A673 (cell line): ENCODE measurements around the gene JAML.

Experiments used
- EZH2 ChIP-seq: fragments of 200-600 bp; sonication (generic); IDR thresholded peaks from 2 replicates; pipeline ENCODE4 v1.6.1; 2017; ENCODE audit warnings: borderline replicate concordance, low read depth, mild to moderate bottlenecking, mixed read lengths, antibody characterized with exemption, low read length; ENCODE audit not compliant: poor library complexity, severe bottlenecking
- TF ChIP-seq, protein P1 (sequence below): fragments of 300-800, 200-600 bp; sonication (generic); conservative IDR thresholded peaks from 2 replicates; pipeline ENCODE4 v1.5.1; 2017; ENCODE audit warnings: low read depth, mild to moderate bottlenecking, antibody characterized with exemption, low read length, moderate library complexity, mixed read lengths

DNA sequence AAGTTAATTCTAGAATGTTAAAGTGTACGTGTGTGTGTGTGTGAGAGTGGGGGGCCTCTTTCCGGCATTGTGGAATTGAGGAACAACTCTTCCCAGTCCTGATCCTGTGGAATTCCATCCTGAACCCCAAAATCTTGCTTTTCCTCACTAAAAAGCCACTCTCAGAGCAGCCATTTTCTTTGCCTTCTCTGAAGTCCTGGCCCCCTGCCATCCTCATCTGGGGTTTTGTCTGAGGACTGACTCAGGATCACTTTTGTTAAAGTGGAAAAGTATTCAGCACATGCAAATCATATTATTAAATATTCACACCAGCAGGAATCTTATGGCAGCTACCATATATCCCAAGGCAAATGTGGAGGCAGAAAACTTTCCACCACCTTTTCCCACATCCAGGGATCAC, 76.0 kb downstream of the JAML start:
- TF ChIP-seq, protein P1, sequence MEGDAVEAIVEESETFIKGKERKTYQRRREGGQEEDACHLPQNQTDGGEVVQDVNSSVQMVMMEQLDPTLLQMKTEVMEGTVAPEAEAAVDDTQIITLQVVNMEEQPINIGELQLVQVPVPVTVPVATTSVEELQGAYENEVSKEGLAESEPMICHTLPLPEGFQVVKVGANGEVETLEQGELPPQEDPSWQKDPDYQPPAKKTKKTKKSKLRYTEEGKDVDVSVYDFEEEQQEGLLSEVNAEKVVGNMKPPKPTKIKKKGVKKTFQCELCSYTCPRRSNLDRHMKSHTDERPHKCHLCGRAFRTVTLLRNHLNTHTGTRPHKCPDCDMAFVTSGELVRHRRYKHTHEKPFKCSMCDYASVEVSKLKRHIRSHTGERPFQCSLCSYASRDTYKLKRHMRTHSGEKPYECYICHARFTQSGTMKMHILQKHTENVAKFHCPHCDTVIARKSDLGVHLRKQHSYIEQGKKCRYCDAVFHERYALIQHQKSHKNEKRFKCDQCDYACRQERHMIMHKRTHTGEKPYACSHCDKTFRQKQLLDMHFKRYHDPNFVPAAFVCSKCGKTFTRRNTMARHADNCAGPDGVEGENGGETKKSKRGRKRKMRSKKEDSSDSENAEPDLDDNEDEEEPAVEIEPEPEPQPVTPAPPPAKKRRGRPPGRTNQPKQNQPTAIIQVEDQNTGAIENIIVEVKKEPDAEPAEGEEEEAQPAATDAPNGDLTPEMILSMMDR: no peak
- no peak for TF ChIP-seq EZH2
